ENCODE results near the gene MED29. TPM values are rescaled to one million over a fixed set of nuclear protein-coding genes. Genes with fewer than 3 reads are reported as not detected.

Gene MED29
- total and polyA plus RNA-seq, 2 experiments from 2014 or later, result 26.1 to 62.0 TPM

GRCh38 chr19:39419003-39419402, 27.8 kb downstream of the MED29 start (continued):
- TF ChIP-seq EZH2phosphoT487 (IDR thresholded peaks at IDR 0.05; ENCODE audit: unreplicated experiment) (no peak), ETS1 (IDR thresholded peaks at IDR 0.05) (no peak), NANOG (IDR thresholded peaks at IDR 0.05; ENCODE audit: borderline replicate concordance) (no peak), STAT1 (IDR thresholded peaks at IDR 0.05; ENCODE audit: unreplicated experiment) (no peak), ZNF114 (CRISPR knock-in tag; IDR thresholded peaks at IDR 0.05) (no peak)

- no peak for DNase-seq (ENCODE audit: low spot score)
- no peaks in the 10 kb centered on the region for H3K27me3 ChIP-seq (ENCODE audit: insufficient read depth)
- H3K36me3 ChIP-seq (ENCODE audit: insufficient read depth), result peaks cover 11% of the 10 kb centered on the region; the same call in 1 of the 2 replicates
- H3K4me2 ChIP-seq, result no peak overlapping the region
- H3K4me3 ChIP-seq, result no peak overlapping the region
- H3K9me2 ChIP-seq (ENCODE audit: insufficient read depth), result no peaks in the 10 kb centered on the region
- H4K20me1 ChIP-seq (replicated peaks; ENCODE audit: insufficient read depth), result peaks cover 3% of the 10 kb centered on the region; the same call in 1 of the 2 replicates
- 0 out of 2 replicates have a peak, but pooled peaks cover 6% of the 10 kb centered on the region for H3F3A ChIP-seq (replicated peaks; ENCODE audit: low read depth)
- Mint-ChIP-seq H3K27ac (no peak overlapping the region), H3K9me3 (no peaks in the 10 kb centered on the region; the same call in 2 of the 3 replicates), H3K4me1 (peaks cover 1% of the 10 kb centered on the region), H3K4me3 (no peak overlapping the region), H3K27me3 (ENCODE audit: insufficient read depth, low read depth, poor library complexity) (peaks cover 10% of the 10 kb centered on the region), H3K36me3 (ENCODE audit: low read depth) (peaks cover 75% of the 10 kb centered on the region)
- H3K79me2 ChIP-seq (replicated peaks; ENCODE audit: insufficient read depth), result no peaks in the 10 kb centered on the region; the same call in 1 of the 2 replicates
- no peak overlapping the region for H2AFZ ChIP-seq
- H3K27ac ChIP-seq (ENCODE audit: low read depth), result no peak overlapping the region; the same call in 1 of the 2 replicates
- H3K4me1 ChIP-seq (ENCODE audit: insufficient read depth), result no peaks in the 10 kb centered on the region
- ATAC-seq, result no peak
- no peak for TF ChIP-seq ZNF462 (CRISPR knock-in tag; IDR thresholded peaks at IDR 0.05)
- TF ChIP-seq, protein P1, sequence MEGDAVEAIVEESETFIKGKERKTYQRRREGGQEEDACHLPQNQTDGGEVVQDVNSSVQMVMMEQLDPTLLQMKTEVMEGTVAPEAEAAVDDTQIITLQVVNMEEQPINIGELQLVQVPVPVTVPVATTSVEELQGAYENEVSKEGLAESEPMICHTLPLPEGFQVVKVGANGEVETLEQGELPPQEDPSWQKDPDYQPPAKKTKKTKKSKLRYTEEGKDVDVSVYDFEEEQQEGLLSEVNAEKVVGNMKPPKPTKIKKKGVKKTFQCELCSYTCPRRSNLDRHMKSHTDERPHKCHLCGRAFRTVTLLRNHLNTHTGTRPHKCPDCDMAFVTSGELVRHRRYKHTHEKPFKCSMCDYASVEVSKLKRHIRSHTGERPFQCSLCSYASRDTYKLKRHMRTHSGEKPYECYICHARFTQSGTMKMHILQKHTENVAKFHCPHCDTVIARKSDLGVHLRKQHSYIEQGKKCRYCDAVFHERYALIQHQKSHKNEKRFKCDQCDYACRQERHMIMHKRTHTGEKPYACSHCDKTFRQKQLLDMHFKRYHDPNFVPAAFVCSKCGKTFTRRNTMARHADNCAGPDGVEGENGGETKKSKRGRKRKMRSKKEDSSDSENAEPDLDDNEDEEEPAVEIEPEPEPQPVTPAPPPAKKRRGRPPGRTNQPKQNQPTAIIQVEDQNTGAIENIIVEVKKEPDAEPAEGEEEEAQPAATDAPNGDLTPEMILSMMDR (conservative IDR thresholded peaks at IDR 0.05; ENCODE audit: low read depth in 2 of 2), result no peak
- TF ChIP-seq STAT1 (IDR thresholded peaks at IDR 0.05; ENCODE audit: unreplicated experiment), result no peak
- TF ChIP-seq ETS1 (IDR thresholded peaks at IDR 0.05), result no peak
- no peak for TF ChIP-seq POLR2AphosphoS5 (IDR thresholded peaks at IDR 0.05; ENCODE audit: low read depth)
- no peak for TF ChIP-seq ZNF331 (CRISPR knock-in tag; IDR thresholded peaks at IDR 0.05; ENCODE audit: low read depth)
- no peak for TF ChIP-seq CREB1 (CRISPR knock-in tag; IDR thresholded peaks at IDR 0.05; ENCODE audit: low read depth)
- no peak for TF ChIP-seq EZH2 (IDR thresholded peaks at IDR 0.05; ENCODE audit: low read depth, unreplicated experiment)
Observed at GRCh38 chr19:39420769-39421168, 29.6 kb downstream of the MED29 start.
